NT2/D1 (cell line): Measurements from ENCODE around the gene TP53RK.

Experiments
- YY1 ChIP-seq: IDR thresholded peaks from 2 replicates; pipeline ENCODE4 v1.6.1; 2011; ENCODE audit not compliant: insufficient read length, insufficient read depth
- ZNF274 ChIP-seq: IDR thresholded peaks from 2 replicates; pipeline ENCODE4 v1.6.1; 2011; ENCODE audit warnings: mild to moderate bottlenecking, low read depth, low read length

- TF ChIP-seq ZNF274 (no peak), YY1 (no peak)
Measured at GRCh38 chr20:46731770-46732169, 42.5 kb upstream of the TP53RK start.
